ENCODE data around the gene GYG2.

DNA sequence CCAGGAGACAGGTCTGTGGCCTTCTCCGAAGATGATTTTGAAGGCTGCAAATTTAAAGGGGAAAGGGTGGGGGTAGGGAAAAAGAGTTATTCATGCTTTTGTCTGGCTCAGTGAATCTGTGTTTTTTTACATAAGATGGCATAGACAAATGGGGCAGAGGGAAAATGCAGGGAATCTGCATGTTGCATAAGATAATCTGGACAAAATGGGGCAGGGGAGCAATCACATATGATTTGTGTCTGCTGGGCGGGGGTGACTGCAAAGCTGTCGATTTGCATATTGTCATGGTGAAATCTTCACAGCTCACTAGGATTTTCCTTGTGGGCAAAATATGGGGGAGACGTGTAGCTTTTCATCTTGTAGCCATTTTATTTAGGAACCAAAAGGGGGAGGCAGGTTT lies 29.4 kb upstream of the GYG2 start:
- TF ChIP-seq, protein P1, sequence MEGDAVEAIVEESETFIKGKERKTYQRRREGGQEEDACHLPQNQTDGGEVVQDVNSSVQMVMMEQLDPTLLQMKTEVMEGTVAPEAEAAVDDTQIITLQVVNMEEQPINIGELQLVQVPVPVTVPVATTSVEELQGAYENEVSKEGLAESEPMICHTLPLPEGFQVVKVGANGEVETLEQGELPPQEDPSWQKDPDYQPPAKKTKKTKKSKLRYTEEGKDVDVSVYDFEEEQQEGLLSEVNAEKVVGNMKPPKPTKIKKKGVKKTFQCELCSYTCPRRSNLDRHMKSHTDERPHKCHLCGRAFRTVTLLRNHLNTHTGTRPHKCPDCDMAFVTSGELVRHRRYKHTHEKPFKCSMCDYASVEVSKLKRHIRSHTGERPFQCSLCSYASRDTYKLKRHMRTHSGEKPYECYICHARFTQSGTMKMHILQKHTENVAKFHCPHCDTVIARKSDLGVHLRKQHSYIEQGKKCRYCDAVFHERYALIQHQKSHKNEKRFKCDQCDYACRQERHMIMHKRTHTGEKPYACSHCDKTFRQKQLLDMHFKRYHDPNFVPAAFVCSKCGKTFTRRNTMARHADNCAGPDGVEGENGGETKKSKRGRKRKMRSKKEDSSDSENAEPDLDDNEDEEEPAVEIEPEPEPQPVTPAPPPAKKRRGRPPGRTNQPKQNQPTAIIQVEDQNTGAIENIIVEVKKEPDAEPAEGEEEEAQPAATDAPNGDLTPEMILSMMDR (IDR thresholded peaks at IDR 0.05), result no peak
- no peak for TF ChIP-seq POLR2AphosphoS5 (IDR thresholded peaks at IDR 0.05)

Measured in transverse colon (tissue), 4 donors.